Occipital lobe (tissue), 2 donors: Measurements from ENCODE around the gene ATP10A. TPM values are rescaled to one million over a fixed set of nuclear protein-coding genes. Genes with fewer than 3 reads are reported as not detected.

Experiments
- DNase-seq: peaks from one replicate; lab custom pipeline; 2025; lab: John Stamatoyannopoulos, UW
- total RNA-seq: library from RNA; depleted of rRNA; stranded (reverse); fragments of >200 nt; gene quantifications from one replicate; pipeline ENCODE4 v1.2.3, GENCODE V29; 2014

The ATP10A gene
- 0.78 TPM for total RNA-seq

- no peak for DNase-seq
Measured at GRCh38 chr15:25863111-25863967, at the start of gene ATP10A. Gene ATP10A, minus strand, starts transcription at chr15:25863327. Its CDS starts 231 bp downstream, at chr15:25863096.

- DNase-seq: no peak
Measured at GRCh38 chr15:25912035-25912434, 48.9 kb upstream of the ATP10A start.

- no peak for DNase-seq
Measured at GRCh38 chr15:25910832-25911231, 47.7 kb upstream of the ATP10A start.

- no peak for DNase-seq
Measured at GRCh38 chr15:25909806-25910205, 46.7 kb upstream of the ATP10A start.

- no peak for DNase-seq
Measured at GRCh38 chr15:25909325-25909724, 46.2 kb upstream of the ATP10A start.

GRCh38 chr15:25905140-25905539 is 42.0 kb upstream of the ATP10A start:
- no peak for DNase-seq

GRCh38 chr15:25903024-25903581 is 40.0 kb upstream of the ATP10A start:
- no peak for DNase-seq

GRCh38 chr15:25901811-25902605 is 38.9 kb upstream of the ATP10A start:
- DNase-seq: peak; percentile 36

- no peak for DNase-seq
Measured at GRCh38 chr15:25900901-25901300, 37.8 kb upstream of the ATP10A start.

GRCh38 chr15:25900431-25900830 is 37.3 kb upstream of the ATP10A start:
- DNase-seq: no peak

GRCh38 chr15:25899870-25900269 is 36.7 kb upstream of the ATP10A start:
- DNase-seq: no peak

- no peak for DNase-seq
Measured at GRCh38 chr15:25897658-25898057, 34.5 kb upstream of the ATP10A start.

- DNase-seq: no peak
Measured at GRCh38 chr15:25894371-25894902, 31.3 kb upstream of the ATP10A start.

- no peak for DNase-seq
Measured at GRCh38 chr15:25893596-25893995, 30.5 kb upstream of the ATP10A start.

GRCh38 chr15:25892126-25892525 is 29.0 kb upstream of the ATP10A start:
- no peak for DNase-seq

- DNase-seq: no peak
Measured at GRCh38 chr15:25891081-25891480, 28.0 kb upstream of the ATP10A start.

- DNase-seq: peak; percentile 26
Measured at GRCh38 chr15:25890529-25890928, 27.4 kb upstream of the ATP10A start.

GRCh38 chr15:25887870-25888269 is 24.7 kb upstream of the ATP10A start:
- DNase-seq: no peak

- no peak for DNase-seq
Measured at GRCh38 chr15:25886498-25887140, 23.5 kb upstream of the ATP10A start.

GRCh38 chr15:25884370-25884769 is 21.2 kb upstream of the ATP10A start:
- DNase-seq: no peak

- DNase-seq: no peak
Measured at GRCh38 chr15:25883463-25884259, 20.5 kb upstream of the ATP10A start.
